Neural progenitor cell (in vitro differentiated cells): ENCODE measurements around the gene ETV6. TPM values are rescaled to one million over a fixed set of nuclear protein-coding genes. Genes with fewer than 3 reads are reported as not detected.

ENCODE experiments used
- DNase-seq: peaks from one replicate; pipeline ENCODE4 v3.0.0-alpha.2; 2016; ENCODE audit warnings: low spot score
- H2AFZ ChIP-seq: fragments of 200-600 bp; sonication (generic); replicated peaks from 2 replicates; pipeline ENCODE4 v1.6.1; 2016; ENCODE audit warnings: antibody characterized with exemption
- H3F3A ChIP-seq: fragments of 200-600 bp; sonication (generic); 2 replicates; pipeline ENCODE4 v1.6.1; 2016; ENCODE audit warnings: antibody characterized with exemption, low read depth
- H3K27ac ChIP-seq: fragments of 200-600 bp; sonication (generic); 2 replicates; pipeline ENCODE4 v1.5.1; 2016; ENCODE audit warnings: mild to moderate bottlenecking
- H3K27me3 ChIP-seq: fragments of 200-600 bp; sonication (generic); 2 replicates; pipeline ENCODE4 v1.6.1; 2016; ENCODE audit warnings: mild to moderate bottlenecking, moderate library complexity
- H3K36me3 ChIP-seq: fragments of 200-600 bp; sonication (generic); 2 replicates; pipeline ENCODE4 v1.5.1; 2016
- H3K4me1 ChIP-seq: fragments of 200-600 bp; sonication (generic); 2 replicates; pipeline ENCODE4 v1.6.1; 2016; ENCODE audit warnings: mixed run types
- H3K4me2 ChIP-seq: fragments of 200-600 bp; sonication (generic); 2 replicates; pipeline ENCODE4 v1.6.1; 2016
- H3K4me3 ChIP-seq: fragments of 200-600 bp; sonication (generic); 2 replicates; pipeline ENCODE4 v1.5.1; 2016
- H3K79me2 ChIP-seq: fragments of 200-600 bp; sonication (generic); 2 replicates; pipeline ENCODE4 v1.6.1; 2016; ENCODE audit warnings: low read depth
- H3K9ac ChIP-seq: fragments of 200-600 bp; sonication (generic); 2 replicates; pipeline ENCODE4 v1.6.1; 2016
- H3K9me3 ChIP-seq: fragments of 200-600 bp; sonication (generic); 2 replicates; pipeline ENCODE4 v1.5.1; 2016; ENCODE audit warnings: low read depth
- H4K20me1 ChIP-seq: fragments of 200-600 bp; sonication (generic); 2 replicates; pipeline ENCODE4 v1.6.1; 2016; ENCODE audit warnings: low read depth
- H3K27ac Mint-ChIP-seq: 3 replicates; pipeline ENCODE4 v1.8.0; 2021; ENCODE audit warnings: mixed read lengths
- H3K27me3 Mint-ChIP-seq: 2 replicates; pipeline ENCODE4 v1.8.0; 2022; ENCODE audit warnings: low read depth, mild to moderate bottlenecking, inconsistent platforms, moderate library complexity, mixed read lengths; ENCODE audit not compliant: insufficient read depth
- H3K36me3 Mint-ChIP-seq: 3 replicates; pipeline ENCODE4 v1.8.0; 2021; ENCODE audit warnings: mixed read lengths
- H3K4me1 Mint-ChIP-seq: 3 replicates; pipeline ENCODE4 v1.8.0; 2021; ENCODE audit warnings: mixed read lengths
- H3K4me3 Mint-ChIP-seq: 3 replicates; pipeline ENCODE4 v1.8.0; 2021; ENCODE audit warnings: mild to moderate bottlenecking, moderate library complexity, mixed read lengths
- H3K9me3 Mint-ChIP-seq: 3 replicates; pipeline ENCODE4 v1.8.0; 2020; ENCODE audit warnings: mixed read lengths
- EZH2 ChIP-seq: fragments of 200-600 bp; sonication (generic); IDR thresholded peaks from 2 replicates; pipeline ENCODE4 v1.6.1; 2017; ENCODE audit warnings: antibody characterized with exemption, mild to moderate bottlenecking, moderate library complexity
- EZH2phosphoT487 ChIP-seq: fragments of 200-600 bp; sonication (generic); IDR thresholded peaks from 2 replicates; pipeline ENCODE4 v1.6.1; 2017; ENCODE audit warnings: antibody characterized with exemption
- total RNA-seq: library from RNA; depleted of rRNA; stranded (reverse); fragments of >200 nt; gene quantifications from 2 replicates; pipeline ENCODE4 v1.2.3, GENCODE V29; 2015; ENCODE audit warnings: low replicate concordance
- TF ChIP-seq, protein P1 (sequence below): fragments of 200-600 bp; sonication (generic); IDR thresholded peaks from 2 replicates; pipeline ENCODE4 v1.5.1; 2017; ENCODE audit warnings: antibody characterized with exemption, mild to moderate bottlenecking

Gene ETV6
- total RNA-seq, 1 donor from 2014 or later: 6.2 TPM

DNA sequence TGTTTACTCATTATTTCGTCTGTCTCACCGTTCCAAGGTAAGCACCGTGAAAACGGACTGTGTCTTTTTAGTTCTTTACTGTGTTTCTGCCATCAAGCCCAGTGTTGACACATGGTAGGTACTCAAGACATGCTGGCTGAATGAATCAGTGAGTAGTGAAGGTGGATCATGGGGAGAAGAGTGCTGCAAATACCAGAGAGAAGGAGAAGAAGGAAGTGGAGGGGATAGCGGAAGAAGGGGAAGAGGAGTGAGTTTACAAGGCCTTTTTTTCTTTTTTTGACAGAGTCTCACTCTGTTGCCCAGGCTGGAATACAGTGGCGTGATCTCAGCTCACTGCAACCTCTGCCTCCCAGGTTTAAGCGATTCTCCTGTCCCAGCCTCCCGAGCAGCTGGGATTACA, 54.6 kb downstream of the ETV6 start:
- Histone ChIP-seq H3K9ac (no peak overlapping the region), H3K27me3 (no peaks in the 10 kb centered on the region), H3K4me2 (no peak overlapping the region), H3K4me1 (peaks cover 22% of the 10 kb centered on the region), H3F3A (no peaks in the 10 kb centered on the region), H3K27ac (no peak overlapping the region), H3K4me3 (no peak overlapping the region), H3K36me3 (no peaks in the 10 kb centered on the region), H3K9me3 (no peaks in the 10 kb centered on the region), H2AFZ (no peak overlapping the region), H3K79me2 (no peaks in the 10 kb centered on the region), H4K20me1 (no peaks in the 10 kb centered on the region)
- H3K27me3 Mint-ChIP-seq: no peaks in the 10 kb centered on the region
- no peak overlapping the region for H3K4me3 Mint-ChIP-seq
- TF ChIP-seq, protein P1, sequence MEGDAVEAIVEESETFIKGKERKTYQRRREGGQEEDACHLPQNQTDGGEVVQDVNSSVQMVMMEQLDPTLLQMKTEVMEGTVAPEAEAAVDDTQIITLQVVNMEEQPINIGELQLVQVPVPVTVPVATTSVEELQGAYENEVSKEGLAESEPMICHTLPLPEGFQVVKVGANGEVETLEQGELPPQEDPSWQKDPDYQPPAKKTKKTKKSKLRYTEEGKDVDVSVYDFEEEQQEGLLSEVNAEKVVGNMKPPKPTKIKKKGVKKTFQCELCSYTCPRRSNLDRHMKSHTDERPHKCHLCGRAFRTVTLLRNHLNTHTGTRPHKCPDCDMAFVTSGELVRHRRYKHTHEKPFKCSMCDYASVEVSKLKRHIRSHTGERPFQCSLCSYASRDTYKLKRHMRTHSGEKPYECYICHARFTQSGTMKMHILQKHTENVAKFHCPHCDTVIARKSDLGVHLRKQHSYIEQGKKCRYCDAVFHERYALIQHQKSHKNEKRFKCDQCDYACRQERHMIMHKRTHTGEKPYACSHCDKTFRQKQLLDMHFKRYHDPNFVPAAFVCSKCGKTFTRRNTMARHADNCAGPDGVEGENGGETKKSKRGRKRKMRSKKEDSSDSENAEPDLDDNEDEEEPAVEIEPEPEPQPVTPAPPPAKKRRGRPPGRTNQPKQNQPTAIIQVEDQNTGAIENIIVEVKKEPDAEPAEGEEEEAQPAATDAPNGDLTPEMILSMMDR: no peak
- TF ChIP-seq EZH2phosphoT487 (no peak), EZH2 (no peak)
- no peaks in the 10 kb centered on the region for H3K9me3 Mint-ChIP-seq
- peaks cover 6% of the 10 kb centered on the region for H3K36me3 Mint-ChIP-seq
- no peak overlapping the region for H3K27ac Mint-ChIP-seq
- peaks cover 31% of the 10 kb centered on the region for H3K4me1 Mint-ChIP-seq
- DNase-seq: no peak

DNA sequence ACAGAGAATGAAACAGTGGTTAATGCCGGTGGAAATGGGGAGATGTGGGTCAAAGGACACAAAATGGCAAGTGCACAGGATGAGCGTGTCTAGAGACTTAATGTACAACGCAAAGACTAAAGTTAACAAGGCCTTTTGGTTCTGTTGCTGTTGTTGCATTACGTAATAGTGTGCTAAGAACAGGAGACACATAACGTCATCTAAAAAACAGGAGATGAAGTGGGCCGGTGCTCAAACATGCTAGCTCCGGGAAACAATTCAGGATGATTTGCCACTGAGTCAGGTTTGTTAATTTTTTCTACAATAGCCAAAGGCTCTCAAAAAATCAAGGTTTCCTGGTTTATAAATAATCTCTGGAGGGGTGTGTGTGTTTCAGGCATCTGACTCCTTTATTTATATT, 55.5 kb downstream of the ETV6 start:
- no peaks in the 10 kb centered on the region for H3K27me3 Mint-ChIP-seq
- Histone ChIP-seq H3K4me3 (no peak overlapping the region), H3K4me1 (peaks cover 22% of the 10 kb centered on the region), H3K27me3 (no peaks in the 10 kb centered on the region), H3K79me2 (no peaks in the 10 kb centered on the region), H3F3A (no peaks in the 10 kb centered on the region), H3K9ac (no peak overlapping the region), H3K27ac (no peak overlapping the region), H3K36me3 (no peaks in the 10 kb centered on the region), H2AFZ (no peak overlapping the region), H3K4me2 (no peak overlapping the region), H4K20me1 (no peaks in the 10 kb centered on the region), H3K9me3 (no peaks in the 10 kb centered on the region)
- DNase-seq: no peak
- no peaks in the 10 kb centered on the region for H3K9me3 Mint-ChIP-seq
- H3K36me3 Mint-ChIP-seq: peaks cover 6% of the 10 kb centered on the region
- TF ChIP-seq, protein P1: no peak
- TF ChIP-seq EZH2: no peak
- TF ChIP-seq EZH2phosphoT487: no peak
- no peak overlapping the region for H3K4me3 Mint-ChIP-seq
- H3K4me1 Mint-ChIP-seq: peaks cover 31% of the 10 kb centered on the region
- peak overlapping the region; percentile 4 for H3K27ac Mint-ChIP-seq

DNA sequence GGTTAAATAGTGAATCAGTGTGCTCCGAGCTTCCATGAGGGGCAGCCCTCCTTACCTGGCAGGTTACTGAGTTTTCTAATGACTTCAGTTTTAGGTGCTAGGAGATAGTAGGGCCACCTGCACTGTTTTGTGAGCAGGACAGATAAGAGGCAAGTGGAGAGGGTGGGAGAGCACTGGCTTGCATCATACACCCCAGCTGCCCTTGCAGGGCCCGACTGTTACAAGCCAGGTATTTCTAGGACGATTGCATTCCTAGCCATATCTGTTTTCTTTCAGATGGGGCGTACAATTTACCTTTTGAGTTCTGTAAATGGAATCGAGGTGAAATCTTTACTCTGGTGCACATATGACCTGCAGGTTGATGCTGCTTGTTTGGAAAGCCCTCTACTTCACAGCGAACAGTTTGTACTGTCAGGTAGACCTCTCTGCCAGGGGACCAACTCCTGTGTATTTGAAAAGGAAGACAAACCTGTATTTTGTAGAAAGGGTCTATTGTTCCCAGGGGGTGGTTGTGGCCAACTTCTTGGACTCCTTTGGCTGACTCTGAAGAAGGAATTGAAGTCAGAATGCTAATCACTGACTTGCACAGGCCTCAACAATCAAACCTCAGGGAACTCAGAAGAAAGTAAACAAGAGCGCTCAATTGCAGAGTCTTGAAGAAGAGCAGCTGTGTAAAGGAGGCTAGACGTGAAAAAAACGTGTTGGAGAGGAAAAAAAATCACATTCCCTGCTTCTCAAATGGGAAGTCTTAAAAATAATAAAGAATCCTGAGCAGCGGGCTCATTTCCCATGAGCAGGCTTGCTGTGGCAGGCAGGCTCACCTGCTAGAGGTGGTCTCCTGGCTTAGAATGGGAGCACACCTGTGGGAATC, 57.3 kb downstream of the ETV6 start:
- H3F3A ChIP-seq: no peaks in the 10 kb centered on the region
- no peaks in the 10 kb centered on the region for H3K27me3 Mint-ChIP-seq
- no peaks in the 10 kb centered on the region for H3K79me2 ChIP-seq
- no peaks in the 10 kb centered on the region for H3K9me3 ChIP-seq
- peaks cover 22% of the 10 kb centered on the region for H3K4me1 Mint-ChIP-seq
- H3K9me3 Mint-ChIP-seq: no peaks in the 10 kb centered on the region
- H3K36me3 Mint-ChIP-seq: peaks cover 7% of the 10 kb centered on the region
- H3K4me1 ChIP-seq: peaks cover 8% of the 10 kb centered on the region
- H3K4me3 ChIP-seq: no peak overlapping the region
- no peak overlapping the region for H3K4me3 Mint-ChIP-seq
- no peaks in the 10 kb centered on the region for H3K36me3 ChIP-seq
- H3K4me2 ChIP-seq: peak overlapping the region; percentile 2
- TF ChIP-seq, protein P1: no peak
- TF ChIP-seq EZH2phosphoT487: no peak
- no peak for TF ChIP-seq EZH2
- no peak overlapping the region for H3K27ac ChIP-seq
- DNase-seq: no peak
- no peak overlapping the region for H2AFZ ChIP-seq
- H3K27me3 ChIP-seq: no peaks in the 10 kb centered on the region
- H4K20me1 ChIP-seq: no peaks in the 10 kb centered on the region
- H3K9ac ChIP-seq: no peak overlapping the region
- no peak overlapping the region for H3K27ac Mint-ChIP-seq
